Suprapubic skin (tissue), 4 donors: ENCODE results near the gene GRXCR1. TPM values are rescaled to one million over a fixed set of nuclear protein-coding genes. Genes with fewer than 3 reads are reported as not detected.

ENCODE experiments used
- DNase-seq, 2 donors: peaks; one replicate each; pipeline ENCODE4 v3.0.0-alpha.2; 2019; ENCODE audit warnings: low spot score in 2 of 2
- H3K27ac ChIP-seq: fragments of 200-600 bp; sonication (generic); one replicate; pipeline ENCODE4 v1.5.1; 2019
- H3K27me3 ChIP-seq: fragments of 200-600 bp; sonication (generic); one replicate; pipeline ENCODE4 v1.5.1; 2019
- H3K36me3 ChIP-seq: fragments of 200-600 bp; sonication (generic); one replicate; pipeline ENCODE4 v1.5.1; 2019
- H3K4me1 ChIP-seq: fragments of 200-600 bp; sonication (generic); one replicate; pipeline ENCODE4 v1.5.1; 2019
- H3K4me3 ChIP-seq: fragments of 200-600 bp; sonication (generic); one replicate; pipeline ENCODE4 v1.5.1; 2019; ENCODE audit warnings: mild to moderate bottlenecking
- H3K9me3 ChIP-seq: fragments of 200-600 bp; sonication (generic); one replicate; pipeline ENCODE4 v1.5.1; 2019
- CTCF ChIP-seq, 2 donors: fragments of 200-600 bp in 1 of 2; fragments of 450-650 bp in 1 of 2; sonication (generic) in 1 of 2; IDR thresholded peaks; one replicate each; pipeline ENCODE4 v1.5.1; 2016 to 2019; ENCODE audit warnings: antibody characterized with exemption in 2 of 2, mild to moderate bottlenecking in 1 of 2, moderate library complexity in 1 of 2
- EP300 ChIP-seq: sonication (generic); formaldehyde crosslinking; IDR thresholded peaks from one replicate; pipeline ENCODE4 v1.6.1; 2017; ENCODE audit warnings: antibody characterized with exemption
- POLR2A ChIP-seq, 2 donors: fragments of 450-650 bp; IDR thresholded peaks; one replicate each; pipeline ENCODE4 v1.6.1; 2017; ENCODE audit warnings: antibody characterized with exemption in 2 of 2, mild to moderate bottlenecking in 2 of 2, moderate library complexity in 2 of 2
- POLR2AphosphoS5 ChIP-seq, 3 donors: sonication (generic); formaldehyde crosslinking; IDR thresholded peaks; one replicate each; pipeline ENCODE4 v1.6.1; 2017; ENCODE audit warnings: antibody characterized with exemption in 3 of 3
- WGBS: methylation state at CpG from one replicate; pipeline ENCODE4 v1.1.5; 2018; 5-methylcytosine and 5-hydroxymethylcytosine counted together
- total RNA-seq, 4 donors: library from RNA; depleted of rRNA; stranded (reverse); fragments of >200 nt; gene quantifications; one replicate each; pipeline ENCODE4 v1.1.0, GENCODE V29; 2016

GRXCR1 gene
- total RNA-seq, 4 donors from 2014 or later, result not detected

- no peak for DNase-seq
- TF ChIP-seq POLR2A (IDR thresholded peaks at IDR 0.05) (no peak), POLR2AphosphoS5 (IDR thresholded peaks at IDR 0.05) (no peak), EP300 (no peak)
- 77% methylated on average over 1 of the region's 1 CpG for WGBS
Measured at GRCh38 chr4:42953321-42953720, 60.8 kb downstream of the GRXCR1 start.

GRCh38 chr4:42954963-42955669 lies 62.6 kb downstream of the GRXCR1 start:
- Histone ChIP-seq H3K36me3 (no peaks in the 10 kb centered on the region), H3K27me3 (no peaks in the 10 kb centered on the region), H3K4me1 (no peaks in the 10 kb centered on the region), H3K9me3 (no peaks in the 10 kb centered on the region), H3K27ac (no peak overlapping the region), H3K4me3 (no peak overlapping the region)
- no peak for DNase-seq
- TF ChIP-seq CTCF (IDR thresholded peaks at IDR 0.05), result no peak
- TF ChIP-seq POLR2A (IDR thresholded peaks at IDR 0.05), result no peak
- no peak for TF ChIP-seq POLR2AphosphoS5 (IDR thresholded peaks at IDR 0.05)
- no peak for TF ChIP-seq EP300
- 39% methylated on average over 10 of the region's 10 CpGs for WGBS

More at GRCh38 chr4:42953321-42953720, 60.8 kb downstream of the GRXCR1 start:
- no peaks in the 10 kb centered on the region for H3K9me3 ChIP-seq
- no peaks in the 10 kb centered on the region for H3K36me3 ChIP-seq
- H3K4me1 ChIP-seq, result no peaks in the 10 kb centered on the region
- H3K27ac ChIP-seq, result no peak overlapping the region
- H3K4me3 ChIP-seq, result no peak overlapping the region
- H3K27me3 ChIP-seq, result no peaks in the 10 kb centered on the region

- no peaks in the 10 kb centered on the region for H3K4me1 ChIP-seq
- no peaks in the 10 kb centered on the region for H3K36me3 ChIP-seq
- TF ChIP-seq POLR2AphosphoS5 (IDR thresholded peaks at IDR 0.05) (no peak), CTCF (IDR thresholded peaks at IDR 0.05) (no peak)
- no peaks in the 10 kb centered on the region for H3K9me3 ChIP-seq
- no peaks in the 10 kb centered on the region for H3K27me3 ChIP-seq
- no peak overlapping the region for H3K4me3 ChIP-seq
- 71% methylated on average over 5 of the region's 5 CpGs for WGBS
- DNase-seq, result no peak
- no peak overlapping the region for H3K27ac ChIP-seq
Measured at GRCh38 chr4:42955746-42956505, 63.4 kb downstream of the GRXCR1 start.

- DNase-seq, result no peak
- no peaks in the 10 kb centered on the region for H3K27me3 ChIP-seq
- TF ChIP-seq POLR2AphosphoS5 (IDR thresholded peaks at IDR 0.05) (no peak), CTCF (IDR thresholded peaks at IDR 0.05) (no peak), EP300 (no peak), POLR2A (IDR thresholded peaks at IDR 0.05) (no peak)
- 16% methylated on average over 2 of the region's 2 CpGs for WGBS
- H3K9me3 ChIP-seq, result no peaks in the 10 kb centered on the region
- no peaks in the 10 kb centered on the region for H3K4me1 ChIP-seq
- no peak overlapping the region for H3K27ac ChIP-seq
- H3K4me3 ChIP-seq, result no peak overlapping the region
- no peaks in the 10 kb centered on the region for H3K36me3 ChIP-seq
Measured at GRCh38 chr4:42965326-42965725, 72.8 kb downstream of the GRXCR1 start.

GRCh38 chr4:42985976-42986375 lies 93.5 kb downstream of the GRXCR1 start:
- no peak for DNase-seq
- H3K4me3 ChIP-seq, result no peak overlapping the region
- H3K27ac ChIP-seq, result no peak overlapping the region
- H3K27me3 ChIP-seq, result no peaks in the 10 kb centered on the region
- TF ChIP-seq POLR2A (IDR thresholded peaks at IDR 0.05) (no peak), EP300 (no peak), POLR2AphosphoS5 (IDR thresholded peaks at IDR 0.05) (no peak), CTCF (IDR thresholded peaks at IDR 0.05) (no peak)
- no peaks in the 10 kb centered on the region for H3K36me3 ChIP-seq
- no peaks in the 10 kb centered on the region for H3K4me1 ChIP-seq
- peaks cover 10% of the 10 kb centered on the region for H3K9me3 ChIP-seq
